Measurements from ENCODE around the gene SVEP1. TPM values are rescaled to one million over a fixed set of nuclear protein-coding genes. Genes with fewer than 3 reads are reported as not detected.
"Not testable (repeated sequence)": the region's sequence is repeated elsewhere in the genome, so short reads cannot be mapped to it uniquely, and the experiment has no call there.

SVEP1 gene
- total RNA-seq, 2 donors from 2014 or later: 6.5 to 16.9 TPM

GRCh38 chr9:110532908-110533665 is 46.5 kb downstream of the SVEP1 start:
- ATAC-seq: no peak
- no peak for DNase-seq
- intact Hi-C loops (cut with DNase I, micrococcal nuclease): no loop called here

DNA sequence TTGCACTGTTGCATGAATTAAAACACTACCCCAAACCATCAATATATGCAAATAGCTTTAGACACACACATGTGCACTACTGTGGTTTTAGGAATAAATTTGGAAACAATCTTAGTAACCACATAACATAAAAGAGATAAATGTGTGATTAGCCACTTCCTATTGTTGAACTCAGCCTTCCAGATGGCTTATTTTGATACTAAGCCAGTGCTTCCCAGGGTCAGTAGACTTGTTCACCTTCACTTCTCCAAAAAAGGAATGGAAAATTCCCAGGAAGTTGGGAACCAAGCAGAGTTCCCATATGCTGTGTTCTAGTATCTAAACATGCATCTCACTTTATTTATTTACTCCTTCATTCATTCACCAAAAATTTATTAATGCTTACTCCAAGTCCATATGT is 47.8 kb downstream of the SVEP1 start:
- ATAC-seq (no peak), DNase-seq (no peak)
- intact Hi-C loops (cut with DNase I, micrococcal nuclease): no loop called here

DNA sequence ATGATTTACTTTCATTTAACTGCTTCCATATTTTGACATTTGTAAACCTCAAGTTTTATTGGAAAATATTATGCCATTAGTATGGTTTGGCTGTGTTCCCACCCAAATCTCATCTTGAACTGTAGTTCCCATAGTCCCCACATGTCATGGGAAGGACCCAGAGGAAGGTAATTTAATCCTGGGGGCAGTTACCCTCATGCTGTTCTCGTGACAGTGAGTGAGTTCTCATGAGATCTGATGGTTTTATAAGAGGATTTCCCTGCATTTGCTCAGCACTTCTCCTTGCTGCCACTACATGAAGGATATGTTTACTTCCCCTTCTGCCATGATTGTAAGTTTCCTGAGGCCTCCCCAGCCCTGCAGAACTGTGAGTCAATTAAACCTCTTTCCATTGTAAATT is 48.3 kb downstream of the SVEP1 start:
- DNase-seq; ATAC-seq; intact Hi-C loops (cut with DNase I, micrococcal nuclease): not testable (repeated sequence)

DNA sequence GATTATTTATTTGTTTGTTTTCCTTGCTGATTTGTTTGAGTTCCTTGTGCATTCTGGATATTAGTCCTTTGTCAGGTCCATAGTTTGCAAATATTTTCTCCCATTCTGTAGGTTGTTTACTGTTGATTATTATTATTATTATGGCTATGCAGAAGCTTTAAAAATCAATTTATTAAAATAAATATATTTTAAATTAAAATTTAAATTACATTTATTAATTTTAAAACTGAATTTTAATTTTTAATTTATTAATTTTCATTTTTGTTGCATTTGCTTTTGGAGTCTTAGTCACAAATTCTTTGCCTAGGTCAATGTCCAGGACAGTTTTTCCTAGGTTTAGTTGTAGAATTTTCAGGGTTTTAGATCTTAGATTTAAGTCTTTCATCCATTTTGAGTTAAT is 50.9 kb downstream of the SVEP1 start:
- DNase-seq (no peak), ATAC-seq (no peak)
- intact Hi-C loops (cut with DNase I, micrococcal nuclease): no loop called here

DNA sequence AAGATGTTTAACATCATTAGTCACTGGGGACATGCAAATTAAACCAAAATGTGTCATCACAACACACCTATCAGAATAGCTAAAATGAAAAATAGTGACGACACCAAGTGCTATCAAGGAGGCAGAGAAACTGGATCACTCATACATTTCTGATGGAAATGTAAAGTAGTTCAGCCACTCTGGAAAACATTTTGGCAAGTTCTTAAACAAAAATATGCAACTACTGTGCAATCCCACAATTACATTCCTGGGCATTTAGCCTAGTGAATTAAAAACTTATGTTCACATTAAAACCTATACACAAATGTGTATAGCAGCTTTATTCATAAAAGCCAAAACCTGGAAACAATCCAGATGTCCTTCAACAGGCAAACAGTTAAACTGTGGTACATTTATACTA is 53.1 kb downstream of the SVEP1 start:
- ATAC-seq (no peak), DNase-seq (no peak)
- intact Hi-C loops (cut with DNase I, micrococcal nuclease): no loop called here

- intact Hi-C loops (cut with DNase I, micrococcal nuclease): no loop called here
- ATAC-seq (no peak), DNase-seq (no peak)
Observed at GRCh38 chr9:110521206-110521605, 58.3 kb downstream of the SVEP1 start.

GRCh38 chr9:110520120-110520701 is 59.3 kb downstream of the SVEP1 start:
- intact Hi-C loops (cut with DNase I, micrococcal nuclease): no loop called here
- ATAC-seq (no peak), DNase-seq (no peak)

DNA sequence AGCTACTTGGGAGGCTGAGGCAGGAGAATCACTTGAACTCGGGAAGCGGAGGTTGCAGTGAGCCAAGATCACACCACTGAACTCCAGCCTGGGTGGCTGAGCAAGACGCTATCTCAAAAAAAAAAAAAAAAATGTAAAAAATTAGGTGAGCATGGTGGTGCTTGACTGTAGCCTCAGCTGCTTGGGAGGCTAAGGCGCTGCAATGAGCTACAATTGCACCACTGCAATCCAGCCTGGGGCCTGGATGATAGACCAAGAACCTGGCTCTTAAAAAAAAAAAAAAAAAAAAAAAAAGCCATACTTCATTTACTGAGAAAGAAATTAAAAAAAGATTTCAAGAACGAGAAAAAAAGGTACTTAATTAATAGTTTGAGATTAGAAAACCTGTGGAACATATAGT is 62.1 kb downstream of the SVEP1 start:
- intact Hi-C loops (cut with DNase I, micrococcal nuclease): no loop called here
- DNase-seq: no peak
- no peak for ATAC-seq

DNA sequence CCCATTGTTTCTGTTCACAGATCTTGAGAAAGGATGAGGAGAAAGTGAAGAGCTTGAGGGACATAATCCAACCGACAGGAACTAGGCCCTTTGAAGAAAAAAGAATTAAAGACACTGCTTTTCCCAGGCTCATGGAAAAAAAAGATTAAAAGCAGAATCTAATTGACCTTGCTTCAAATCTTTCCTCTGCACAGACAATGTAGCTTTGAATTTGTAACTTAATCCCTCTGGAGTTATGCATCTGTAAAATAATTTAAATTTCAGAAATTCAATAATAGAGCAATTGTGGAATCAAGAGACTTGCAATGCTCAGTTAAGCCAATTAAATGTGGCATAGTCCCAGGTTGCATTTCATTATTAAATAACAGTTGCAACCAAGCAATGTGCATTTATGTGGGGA is 64.6 kb downstream of the SVEP1 start:
- ATAC-seq (no peak), DNase-seq (no peak)
- intact Hi-C loops (cut with DNase I, micrococcal nuclease): no loop called here

DNA sequence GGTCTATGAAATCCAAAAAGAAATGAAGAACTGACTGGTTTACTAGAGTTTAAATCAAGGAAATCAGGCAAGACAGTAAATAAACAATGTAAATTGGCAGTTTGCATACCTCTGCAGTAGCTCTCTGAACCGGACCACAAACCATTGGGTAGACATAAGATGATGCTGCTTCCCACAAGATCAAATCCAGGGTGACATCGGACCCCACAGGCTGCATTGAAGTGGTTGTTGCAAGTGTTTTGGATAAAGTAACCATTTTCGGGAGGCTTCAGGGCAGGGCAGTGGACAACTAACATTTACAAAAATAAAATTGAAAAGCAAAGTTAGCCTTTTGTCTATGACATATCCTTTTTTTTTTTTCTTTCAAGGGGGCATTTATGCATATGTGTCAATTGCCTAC is 66.7 kb downstream of the SVEP1 start:
- intact Hi-C loops (cut with DNase I, micrococcal nuclease): no loop called here
- DNase-seq: no peak
- ATAC-seq: no peak

GRCh38 chr9:110509792-110510191 is 69.7 kb downstream of the SVEP1 start:
- intact Hi-C loops (cut with DNase I, micrococcal nuclease): no loop called here
- DNase-seq (no peak), ATAC-seq (no peak)

DNA sequence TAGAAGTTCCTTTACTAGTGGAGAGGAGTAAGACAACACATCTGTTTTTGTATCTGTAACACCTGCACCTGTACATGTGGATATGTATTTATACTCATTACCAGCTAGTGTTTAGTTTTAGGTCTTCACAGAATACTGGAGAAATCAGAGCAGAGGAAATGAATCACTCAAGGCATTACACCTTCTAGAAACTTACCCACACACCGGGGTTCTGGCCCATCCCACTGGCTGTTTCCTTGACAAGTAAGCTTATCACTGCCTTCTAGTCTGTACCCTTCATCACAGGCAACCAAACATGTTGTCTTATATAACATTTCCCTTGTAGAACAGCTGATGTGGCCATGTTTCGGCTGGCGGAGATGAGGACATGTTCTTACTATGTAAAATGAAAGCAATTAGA is 76.7 kb downstream of the SVEP1 start:
- intact Hi-C loops (cut with DNase I, micrococcal nuclease): no loop called here
- no peak for ATAC-seq
- DNase-seq: no peak

DNA sequence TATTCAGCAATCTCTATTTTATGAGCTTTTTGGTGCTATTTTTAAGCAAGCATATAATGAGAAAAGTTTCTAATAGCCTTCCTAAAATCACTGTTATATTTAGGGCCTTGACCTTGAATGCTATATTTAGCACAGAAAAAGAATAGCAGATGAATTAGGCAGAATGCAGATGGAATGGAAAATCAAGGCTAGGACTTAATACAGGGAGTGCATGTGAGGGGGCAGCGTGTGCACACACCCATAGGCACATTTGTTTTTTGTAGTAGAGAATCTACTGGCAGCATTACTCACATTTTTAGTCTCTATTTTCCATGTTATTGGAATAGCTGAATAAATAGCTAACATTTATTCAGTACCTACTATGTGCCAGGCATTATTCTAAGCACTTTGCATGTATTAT is 79.9 kb downstream of the SVEP1 start:
- no peak for ATAC-seq
- intact Hi-C loops (cut with DNase I, micrococcal nuclease): no loop called here
- no peak for DNase-seq

DNA sequence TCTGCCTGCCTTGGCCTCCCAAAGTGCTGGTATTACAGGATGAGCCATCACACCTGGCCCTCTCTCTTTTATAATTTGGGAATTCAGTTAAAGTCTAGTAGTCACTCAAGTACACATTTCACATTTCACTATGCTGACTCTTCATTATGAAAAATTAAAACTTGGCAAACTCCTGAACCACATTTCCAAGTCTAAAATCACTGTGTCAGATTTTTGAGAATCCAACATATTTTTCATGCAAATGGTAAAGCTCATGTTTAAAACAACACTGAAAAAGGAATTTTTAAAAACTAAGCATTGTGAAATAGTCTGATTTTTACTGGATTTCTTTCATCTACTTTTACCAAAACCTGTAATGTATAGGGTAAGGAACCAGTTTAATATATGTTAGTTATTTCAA is 92.3 kb downstream of the SVEP1 start:
- DNase-seq: no peak
- intact Hi-C loops (cut with DNase I, micrococcal nuclease): no loop called here
- ATAC-seq: no peak

DNA sequence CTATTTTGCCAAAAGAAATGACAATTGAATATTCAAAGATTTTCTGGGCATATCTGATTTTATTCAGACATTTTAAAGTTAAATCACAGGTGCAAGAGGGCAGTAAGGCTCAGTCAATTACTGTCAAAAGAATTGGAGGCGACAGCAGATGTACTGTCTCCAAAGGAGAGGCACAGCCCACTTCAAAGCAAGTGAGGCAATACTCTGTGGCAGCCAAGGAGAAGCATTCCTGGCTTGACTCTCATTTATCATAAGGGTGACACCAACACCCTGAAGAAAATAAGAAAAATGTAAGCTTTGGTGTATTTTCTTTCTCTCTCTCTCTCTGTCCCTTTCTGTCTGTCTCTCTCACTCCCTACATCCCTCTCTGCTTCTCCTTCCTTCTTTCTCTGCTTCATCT is 93.3 kb downstream of the SVEP1 start:
- ATAC-seq (no peak), DNase-seq (no peak)
- intact Hi-C loops (cut with DNase I, micrococcal nuclease): no loop called here

GRCh38 chr9:110479481-110479880 is 100.1 kb downstream of the SVEP1 start:
- DNase-seq (no peak), ATAC-seq (no peak)
- intact Hi-C loops (cut with DNase I, micrococcal nuclease): no loop called here

GRCh38 chr9:110476251-110476650 is 103.3 kb downstream of the SVEP1 start:
- DNase-seq (no peak), ATAC-seq (no peak)
- intact Hi-C loops (cut with DNase I, micrococcal nuclease): no loop called here

GRCh38 chr9:110472111-110472510 is 107.4 kb downstream of the SVEP1 start:
- ATAC-seq (no peak), DNase-seq (no peak)
- intact Hi-C loops (cut with DNase I, micrococcal nuclease): no loop called here

DNA sequence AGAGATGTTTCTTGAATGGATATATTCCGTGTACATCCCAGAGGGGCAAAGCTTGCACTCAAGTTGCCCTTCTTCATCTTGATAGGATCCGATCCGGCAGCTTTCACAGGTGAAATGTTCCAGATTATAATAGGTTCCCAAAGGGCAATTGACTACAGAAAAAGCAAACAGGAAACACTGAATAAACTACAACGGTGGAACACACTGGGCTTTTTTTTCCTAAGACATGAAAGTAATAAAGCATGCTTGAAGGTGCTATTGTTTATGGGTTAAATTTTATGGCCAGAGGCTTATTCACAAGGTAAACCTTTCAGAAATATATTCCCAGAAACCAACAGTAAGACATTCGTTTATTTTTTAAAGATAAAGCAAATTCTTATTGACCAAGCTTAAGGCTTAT is 110.6 kb downstream of the SVEP1 start:
- no peak for DNase-seq
- ATAC-seq: peak; percentile 78
- intact Hi-C loops (cut with DNase I, micrococcal nuclease): no loop called here

DNA sequence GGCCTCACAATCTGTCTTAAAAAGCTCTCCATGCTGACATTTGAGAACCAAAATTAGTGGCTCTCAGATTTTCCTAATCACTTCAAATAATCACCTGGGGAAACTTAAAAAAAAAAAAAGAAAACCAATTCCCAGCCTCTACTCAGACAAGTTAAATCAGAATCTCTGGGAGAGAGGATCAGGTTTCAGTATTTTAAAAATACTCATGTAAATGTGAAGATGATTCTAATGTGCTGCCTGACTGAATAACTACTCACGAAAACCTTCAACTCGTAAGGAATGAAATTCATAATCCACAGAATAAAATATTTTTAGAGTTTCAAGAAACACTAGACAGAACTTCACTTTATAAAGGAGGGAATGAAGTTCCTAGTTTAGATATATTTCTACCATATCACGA is 114.4 kb downstream of the SVEP1 start:
- intact Hi-C loops (cut with DNase I, micrococcal nuclease): no loop called here
- DNase-seq (no peak), ATAC-seq (no peak)

DNA sequence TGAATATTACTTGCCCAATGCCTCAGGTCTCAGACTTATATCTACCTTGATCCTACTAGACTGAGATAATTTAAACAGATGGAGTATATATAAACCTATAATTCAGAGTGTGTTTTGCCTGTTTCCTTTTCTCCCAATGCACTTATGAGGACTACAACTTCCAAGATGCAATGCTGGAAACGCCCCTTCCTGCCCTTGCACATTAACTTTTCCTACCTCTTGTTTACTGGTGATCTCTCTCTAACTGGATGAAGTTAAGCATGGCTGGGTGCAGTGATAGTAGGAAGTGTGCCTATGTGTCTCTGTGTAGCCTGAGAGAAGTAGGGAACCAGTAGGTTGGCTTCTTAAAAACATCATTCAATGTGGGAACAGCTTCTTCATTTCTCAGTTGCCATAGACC is 115.2 kb downstream of the SVEP1 start:
- ATAC-seq: no peak
- intact Hi-C loops (cut with DNase I, micrococcal nuclease): no loop called here
- no peak for DNase-seq

All from left colon (tissue), 2 donors.